MG63 (cell line): ENCODE data around the gene CELF4. TPM values are rescaled to one million over a fixed set of nuclear protein-coding genes. Genes with fewer than 3 reads are reported as not detected.

ENCODE experiments used
- DNase-seq: peaks from one replicate; pipeline ENCODE4 v3.0.0-alpha.2; 2020
- H3K27me3 ChIP-seq: fragments of 250-450 bp; sonication (Bioruptor Pico); 2 replicates; pipeline ENCODE4 v1.5.1; 2020; ENCODE audit warnings: mild to moderate bottlenecking, moderate library complexity
- H3K36me3 ChIP-seq: fragments of 250-450 bp; sonication (Bioruptor Pico); 2 replicates; pipeline ENCODE4 v1.5.1; 2020; ENCODE audit warnings: mild to moderate bottlenecking, moderate library complexity
- H3K4me3 ChIP-seq: fragments of 250-450 bp; sonication (Bioruptor Pico); 2 replicates; pipeline ENCODE4 v1.5.1; 2020; ENCODE audit warnings: mild to moderate bottlenecking, moderate library complexity
- H3K9me3 ChIP-seq: fragments of 250-450 bp; sonication (Bioruptor Pico); 2 replicates; pipeline ENCODE4 v1.5.1; 2020; ENCODE audit warnings: mild to moderate bottlenecking, moderate library complexity
- total RNA-seq: library from RNA; depleted of rRNA; stranded (reverse); fragments of >200 nt; shearing (Covaris generic); gene quantifications from 2 replicates; pipeline ENCODE4 v1.2.3, GENCODE V29; 2014; ENCODE audit warnings: low replicate concordance

CELF4 gene
- total RNA-seq, 1 experiment from 2014 or later: not detected

DNA sequence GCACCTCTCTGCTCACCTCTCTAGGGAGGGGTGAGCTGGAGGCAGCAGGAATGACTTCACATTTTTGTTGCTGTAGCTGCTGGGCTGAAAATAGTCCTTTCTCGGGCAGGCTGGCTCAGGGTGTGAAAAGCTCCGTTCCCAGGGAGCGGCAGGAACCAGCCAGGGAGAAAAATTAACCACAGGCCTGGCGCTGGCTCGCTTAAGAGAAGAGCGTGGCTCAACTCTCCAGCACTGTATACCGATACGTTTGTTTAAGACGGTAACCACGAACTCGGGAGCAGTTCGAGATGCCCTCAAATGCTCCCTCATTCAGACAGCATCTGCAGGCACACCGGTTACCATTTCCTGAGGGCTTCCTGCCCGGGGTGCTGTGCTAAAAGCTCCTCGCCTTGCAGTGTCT, 129.6 kb downstream of the CELF4 start:
- DNase-seq: no peak
- H3K4me3 ChIP-seq: no peak overlapping the region
- no peaks in the 10 kb centered on the region for H3K9me3 ChIP-seq
- no peaks in the 10 kb centered on the region for H3K36me3 ChIP-seq
- no peaks in the 10 kb centered on the region for H3K27me3 ChIP-seq

DNA sequence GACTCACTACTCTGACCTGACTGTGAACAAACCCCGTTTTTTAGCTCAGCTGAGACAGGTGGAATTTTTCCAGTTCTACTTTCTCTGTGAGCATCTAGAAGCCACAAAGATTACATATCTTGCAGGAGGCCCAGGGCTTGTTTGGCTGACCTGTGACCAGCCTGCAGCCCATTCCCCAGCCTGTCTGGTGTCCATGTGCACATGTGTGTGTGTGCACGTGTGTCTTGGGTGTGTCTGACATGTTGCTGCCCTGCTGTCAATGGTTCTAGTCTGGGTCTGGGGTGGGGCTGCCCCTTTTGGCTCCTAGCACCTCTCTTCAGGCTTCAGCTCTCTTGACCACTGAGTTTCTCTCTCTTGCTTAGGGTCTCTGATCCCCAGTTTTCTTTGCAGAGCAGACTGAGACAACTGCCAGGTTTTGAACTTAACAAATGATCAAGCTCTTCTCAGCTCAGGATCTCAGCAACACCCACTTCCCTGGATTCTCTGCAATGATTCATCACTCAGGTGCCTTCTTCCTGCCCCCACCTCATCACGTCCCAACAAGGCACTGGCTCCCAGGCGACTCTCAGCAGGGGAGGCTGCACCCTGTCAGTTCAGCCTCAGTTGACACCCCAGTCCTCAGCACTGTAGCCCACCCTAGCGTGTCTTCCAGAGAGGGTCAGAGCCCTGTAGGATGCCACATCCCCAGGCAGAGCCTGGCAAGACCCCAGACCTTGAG, 130.3 kb downstream of the CELF4 start:
- no peak overlapping the region for H3K4me3 ChIP-seq
- H3K36me3 ChIP-seq: no peaks in the 10 kb centered on the region
- no peak for DNase-seq
- H3K9me3 ChIP-seq: no peaks in the 10 kb centered on the region
- H3K27me3 ChIP-seq: no peaks in the 10 kb centered on the region

DNA sequence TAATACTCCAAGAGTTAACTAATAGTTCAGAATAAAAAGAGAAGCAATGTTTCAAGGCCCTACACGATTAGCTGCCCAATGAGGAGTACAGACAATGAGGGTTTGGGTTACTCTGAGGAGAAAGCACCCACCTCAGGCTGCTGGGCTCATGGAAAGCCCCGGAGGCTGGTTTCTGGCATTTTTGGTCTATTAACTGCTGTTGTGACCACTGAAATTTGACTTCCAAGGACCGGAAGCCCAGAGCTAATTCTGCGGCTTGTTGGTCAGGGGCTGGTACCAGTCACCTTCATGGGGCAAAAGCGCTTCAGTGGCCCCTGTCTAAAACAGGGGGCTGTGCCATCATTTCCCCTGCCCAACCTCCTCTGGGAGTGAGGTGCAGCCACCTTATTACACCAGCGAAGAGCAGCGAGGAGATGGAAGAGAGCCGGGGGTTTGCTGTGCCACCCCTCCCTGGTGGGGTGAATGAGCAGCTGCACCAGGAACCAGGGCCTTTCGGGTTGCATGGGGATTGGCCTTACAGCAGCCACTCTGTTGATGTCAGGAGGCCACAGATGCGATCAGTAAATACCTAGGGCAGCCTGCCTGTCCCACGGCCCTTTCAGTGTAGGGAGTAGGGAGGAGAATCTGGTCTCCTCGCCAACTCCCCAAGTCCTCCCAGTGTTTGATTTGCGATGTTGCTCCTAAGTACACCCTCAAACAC, 131.3 kb downstream of the CELF4 start:
- H3K27me3 ChIP-seq: no peaks in the 10 kb centered on the region

DNA sequence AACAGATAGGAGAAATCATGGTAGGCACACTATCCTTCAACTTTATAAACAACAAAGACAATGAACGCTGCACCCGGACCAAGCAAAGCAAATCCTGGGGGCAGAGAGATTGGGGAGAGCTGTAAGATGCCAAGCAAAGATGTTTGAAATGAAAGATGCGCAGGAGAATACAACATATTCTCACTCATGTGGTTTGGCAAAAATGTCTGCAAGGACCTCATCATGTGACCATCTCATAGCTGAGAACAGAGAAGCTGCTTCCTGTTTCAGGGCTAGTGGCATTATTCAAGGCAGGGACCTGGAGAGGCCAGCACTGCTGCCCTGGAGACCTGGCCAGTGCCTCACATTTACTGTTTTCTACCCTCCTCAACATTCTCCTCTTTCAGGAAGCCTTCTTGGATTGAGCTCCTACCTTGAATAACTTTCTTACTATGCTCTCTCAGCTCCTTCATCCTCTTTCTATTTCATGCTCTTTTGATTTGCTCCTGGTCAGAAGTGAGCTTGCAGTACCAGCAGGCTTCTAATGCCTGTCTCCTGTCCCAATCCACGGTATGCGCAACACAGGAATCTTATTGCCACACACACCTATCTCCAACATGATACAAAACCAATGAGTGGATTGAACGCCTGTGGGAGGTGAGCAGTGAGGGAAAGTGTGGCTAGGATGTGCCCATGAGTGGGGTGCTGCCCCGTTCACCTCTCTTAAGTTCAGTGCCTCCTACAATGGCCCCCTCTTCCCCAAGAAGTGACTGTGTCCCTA, 133.0 kb downstream of the CELF4 start:
- no peak for DNase-seq
- H3K36me3 ChIP-seq: no peaks in the 10 kb centered on the region
- no peaks in the 10 kb centered on the region for H3K9me3 ChIP-seq
- H3K4me3 ChIP-seq: no peak overlapping the region
- H3K27me3 ChIP-seq: no peaks in the 10 kb centered on the region

More for the DNA sequence above, 131.3 kb downstream of the CELF4 start:
- DNase-seq: no peak
- H3K9me3 ChIP-seq: no peaks in the 10 kb centered on the region
- H3K36me3 ChIP-seq: no peaks in the 10 kb centered on the region
- no peak overlapping the region for H3K4me3 ChIP-seq

DNA sequence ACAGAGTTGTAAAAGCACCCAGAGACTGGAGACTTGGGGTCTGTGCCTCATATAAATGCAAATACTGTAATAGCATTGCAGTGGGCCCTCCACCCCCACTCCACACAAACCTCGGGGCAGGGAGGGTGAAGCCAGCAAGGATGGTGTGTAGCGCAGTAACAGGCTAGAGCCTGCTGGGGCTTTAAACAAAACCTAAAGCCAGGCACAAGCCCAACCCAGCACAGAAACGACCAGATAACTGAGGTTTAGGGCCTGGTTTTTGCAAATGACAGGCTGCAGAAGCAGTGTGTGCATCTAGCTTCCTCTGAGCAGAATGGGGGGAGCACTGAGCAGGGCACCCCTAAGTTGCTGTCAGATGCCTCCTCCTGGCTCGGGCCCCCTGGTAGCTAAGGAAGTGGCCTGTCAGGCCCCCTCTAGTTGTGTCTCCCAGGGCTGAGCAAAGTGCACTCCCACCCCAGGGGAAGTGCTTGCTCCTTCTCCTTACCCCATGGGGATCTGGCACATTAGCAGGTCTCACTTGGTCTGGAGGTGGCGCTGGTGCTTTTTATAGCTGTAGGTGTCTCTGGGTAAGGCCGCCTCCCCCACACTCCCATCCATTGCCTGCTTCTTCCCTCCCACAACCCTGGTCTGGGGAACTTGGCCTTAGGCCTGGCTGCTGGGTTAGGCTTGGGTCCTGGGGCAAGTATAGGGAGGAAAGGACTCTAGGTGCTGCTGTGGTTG, 135.1 kb downstream of the CELF4 start:
- Histone ChIP-seq H3K36me3 (no peaks in the 10 kb centered on the region), H3K4me3 (no peak overlapping the region), H3K9me3 (no peaks in the 10 kb centered on the region), H3K27me3 (no peaks in the 10 kb centered on the region)
- no peak for DNase-seq

DNA sequence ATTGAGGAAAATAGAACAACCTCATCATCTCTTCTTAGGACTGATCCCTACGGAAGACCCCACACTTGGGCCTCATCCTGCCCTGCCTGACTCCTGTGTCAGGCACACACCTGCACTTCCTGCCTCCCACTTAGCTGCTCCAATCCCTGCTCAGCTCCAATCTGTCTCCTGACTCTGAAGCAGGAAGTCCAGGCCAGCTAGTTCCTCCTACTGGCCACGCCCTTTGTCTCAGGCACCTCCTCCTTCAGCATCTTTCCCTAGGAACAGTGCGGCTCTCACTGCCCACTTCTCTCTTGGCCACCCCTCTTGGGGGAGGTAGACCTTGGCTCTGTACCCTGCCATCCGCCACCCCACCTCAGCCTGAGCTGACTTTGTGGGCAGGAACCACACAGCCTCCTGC, 135.8 kb downstream of the CELF4 start:
- H3K27me3 ChIP-seq: no peaks in the 10 kb centered on the region
- DNase-seq: no peak
- no peaks in the 10 kb centered on the region for H3K9me3 ChIP-seq
- no peak overlapping the region for H3K4me3 ChIP-seq
- H3K36me3 ChIP-seq: no peaks in the 10 kb centered on the region

DNA sequence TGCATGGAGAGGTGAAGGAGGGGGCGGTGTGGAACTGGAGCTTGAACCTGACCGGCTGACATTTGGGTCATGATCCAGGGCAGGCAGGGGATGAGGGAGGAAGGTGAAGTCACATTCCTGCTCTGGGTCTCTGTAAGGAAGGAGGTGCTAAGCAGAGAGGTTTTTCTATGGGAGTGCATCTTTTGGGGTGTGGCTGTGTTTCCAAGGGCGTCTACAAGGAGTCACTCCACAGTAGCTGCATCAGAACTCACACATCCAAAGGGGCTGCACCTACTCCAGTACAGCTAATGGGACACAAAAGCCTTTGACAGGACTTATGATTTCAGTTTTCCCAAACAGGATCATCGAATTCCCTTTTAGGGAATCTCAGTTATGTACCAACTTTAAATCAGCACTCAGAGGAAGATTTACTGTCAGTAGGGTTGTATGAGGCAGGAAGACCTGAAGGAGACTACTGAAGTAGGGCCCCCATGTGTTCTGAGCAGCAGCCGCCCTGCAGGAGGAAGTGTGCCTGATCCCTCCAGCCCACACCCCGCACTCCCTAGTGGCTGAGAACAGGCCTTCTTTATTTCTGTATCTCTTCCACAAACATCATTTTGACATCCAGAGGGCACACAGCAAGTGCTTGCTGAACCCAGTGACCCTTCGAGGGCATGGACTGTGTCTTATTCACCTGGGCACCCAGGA, 137.2 kb downstream of the CELF4 start:
- Histone ChIP-seq H3K27me3 (no peaks in the 10 kb centered on the region), H3K4me3 (no peak overlapping the region), H3K36me3 (no peaks in the 10 kb centered on the region), H3K9me3 (no peaks in the 10 kb centered on the region)
- no peak for DNase-seq

DNA sequence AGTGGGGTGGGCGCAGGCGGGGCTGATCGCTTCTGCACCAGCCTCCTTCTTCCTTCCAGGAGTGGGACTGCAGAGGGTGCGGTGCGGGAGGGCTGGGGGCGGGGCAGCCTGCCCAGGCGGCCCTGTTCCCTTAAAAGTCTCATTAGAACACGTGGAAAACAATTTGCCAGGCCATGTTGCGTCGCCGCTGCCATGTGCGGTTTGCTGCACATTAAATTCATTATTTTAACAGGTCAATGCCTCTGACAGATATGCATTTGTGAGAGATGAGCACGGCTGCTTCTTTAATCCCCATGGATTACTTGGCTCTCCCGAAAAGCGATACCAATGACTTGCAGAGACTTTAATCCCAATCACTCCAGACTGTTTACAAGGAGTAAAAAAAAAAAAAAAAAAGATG, 139.0 kb downstream of the CELF4 start:
- DNase-seq: no peak

DNA sequence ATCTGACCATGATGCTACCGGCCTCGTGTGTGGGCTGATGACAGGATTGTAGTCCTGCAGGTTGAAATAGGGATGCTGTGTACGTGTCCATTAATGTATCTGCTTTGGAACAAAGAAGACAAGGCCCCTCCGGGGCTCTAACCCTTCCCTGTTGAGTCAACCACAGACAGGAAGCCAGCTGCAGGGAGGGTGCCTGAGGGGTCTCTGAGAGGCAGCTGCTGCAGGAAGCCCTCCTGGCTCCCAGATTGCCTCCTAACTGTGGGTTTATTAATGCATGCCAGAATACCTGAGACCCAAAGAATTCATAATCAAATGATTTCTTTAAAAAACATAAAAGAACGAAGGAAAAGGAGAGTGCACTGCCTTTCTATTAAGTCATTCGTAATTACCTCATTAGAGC, 140.4 kb downstream of the CELF4 start:
- no peaks in the 10 kb centered on the region for H3K9me3 ChIP-seq
- no peak overlapping the region for H3K4me3 ChIP-seq
- H3K27me3 ChIP-seq: no peaks in the 10 kb centered on the region
- H3K36me3 ChIP-seq: no peaks in the 10 kb centered on the region
- no peak for DNase-seq

More for the DNA sequence above, 139.0 kb downstream of the CELF4 start:
- H3K9me3 ChIP-seq: no peaks in the 10 kb centered on the region
- no peak overlapping the region for H3K4me3 ChIP-seq
- no peaks in the 10 kb centered on the region for H3K36me3 ChIP-seq
- no peaks in the 10 kb centered on the region for H3K27me3 ChIP-seq

DNA sequence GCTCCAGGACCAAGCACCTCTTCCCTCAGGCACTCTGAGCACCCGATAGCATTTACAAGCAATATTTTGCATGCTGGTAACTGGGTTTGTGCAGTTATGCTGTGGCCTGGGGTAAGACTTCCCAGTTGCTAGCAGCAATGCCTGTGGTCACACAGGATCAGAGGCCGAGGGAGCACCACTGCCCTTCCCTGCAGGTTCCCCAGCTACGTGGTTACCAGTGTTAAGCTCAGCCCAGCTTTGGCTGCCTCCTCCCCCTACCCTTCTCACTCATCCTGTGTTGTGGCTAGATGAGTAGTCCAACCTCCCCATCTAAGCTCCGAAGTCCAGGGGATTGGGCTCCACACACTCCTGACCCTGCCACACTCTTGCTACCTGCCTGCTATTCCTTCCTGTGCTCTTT, 141.1 kb downstream of the CELF4 start:
- DNase-seq: no peak
- H3K36me3 ChIP-seq: no peaks in the 10 kb centered on the region
- H3K27me3 ChIP-seq: no peaks in the 10 kb centered on the region
- H3K9me3 ChIP-seq: no peaks in the 10 kb centered on the region
- H3K4me3 ChIP-seq: no peak overlapping the region

DNA sequence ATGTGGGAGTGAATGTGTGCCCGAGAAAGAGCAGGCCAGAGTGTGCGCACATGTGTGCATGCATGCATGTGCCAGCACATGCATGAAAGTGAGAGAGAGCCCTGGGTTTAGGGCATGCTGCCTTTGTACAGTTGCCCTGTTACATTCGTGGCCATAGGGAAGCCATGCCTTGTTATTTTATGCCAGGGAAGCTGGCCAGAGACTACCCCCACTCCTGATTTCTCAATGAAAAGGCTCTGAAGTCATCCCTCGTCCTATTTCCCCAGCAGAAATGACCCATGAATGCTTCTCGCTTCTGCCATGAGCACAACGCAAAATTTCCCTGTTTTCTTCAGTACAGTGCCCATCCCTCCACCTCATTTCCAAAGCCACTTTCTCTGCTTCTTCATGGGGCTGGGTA, 143.0 kb downstream of the CELF4 start:
- H3K9me3 ChIP-seq: no peaks in the 10 kb centered on the region
- no peaks in the 10 kb centered on the region for H3K27me3 ChIP-seq
- DNase-seq: no peak
- H3K4me3 ChIP-seq: no peak overlapping the region
- no peaks in the 10 kb centered on the region for H3K36me3 ChIP-seq

DNA sequence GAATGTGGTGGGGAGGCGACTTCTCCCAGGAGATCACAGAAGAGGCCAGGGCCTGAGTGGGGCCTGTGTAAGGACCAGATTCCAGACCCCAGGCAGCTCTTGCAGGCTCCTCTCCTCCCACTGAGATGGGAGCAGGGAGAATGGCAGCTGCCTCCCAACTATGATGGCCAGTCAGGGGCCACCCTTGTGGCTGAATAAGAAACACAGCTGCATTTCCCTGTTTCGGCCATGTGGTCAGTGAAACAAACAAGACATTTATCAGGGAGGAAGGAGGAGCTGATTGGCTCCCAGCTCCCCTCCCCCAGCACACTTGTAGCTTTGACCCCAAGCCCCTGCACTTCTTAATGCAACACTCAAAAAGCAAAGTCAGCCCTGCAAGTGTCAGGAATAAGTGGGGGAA, 143.5 kb downstream of the CELF4 start:
- Histone ChIP-seq H3K27me3 (no peaks in the 10 kb centered on the region), H3K36me3 (no peaks in the 10 kb centered on the region), H3K4me3 (no peak overlapping the region), H3K9me3 (no peaks in the 10 kb centered on the region)
- DNase-seq: no peak

DNA sequence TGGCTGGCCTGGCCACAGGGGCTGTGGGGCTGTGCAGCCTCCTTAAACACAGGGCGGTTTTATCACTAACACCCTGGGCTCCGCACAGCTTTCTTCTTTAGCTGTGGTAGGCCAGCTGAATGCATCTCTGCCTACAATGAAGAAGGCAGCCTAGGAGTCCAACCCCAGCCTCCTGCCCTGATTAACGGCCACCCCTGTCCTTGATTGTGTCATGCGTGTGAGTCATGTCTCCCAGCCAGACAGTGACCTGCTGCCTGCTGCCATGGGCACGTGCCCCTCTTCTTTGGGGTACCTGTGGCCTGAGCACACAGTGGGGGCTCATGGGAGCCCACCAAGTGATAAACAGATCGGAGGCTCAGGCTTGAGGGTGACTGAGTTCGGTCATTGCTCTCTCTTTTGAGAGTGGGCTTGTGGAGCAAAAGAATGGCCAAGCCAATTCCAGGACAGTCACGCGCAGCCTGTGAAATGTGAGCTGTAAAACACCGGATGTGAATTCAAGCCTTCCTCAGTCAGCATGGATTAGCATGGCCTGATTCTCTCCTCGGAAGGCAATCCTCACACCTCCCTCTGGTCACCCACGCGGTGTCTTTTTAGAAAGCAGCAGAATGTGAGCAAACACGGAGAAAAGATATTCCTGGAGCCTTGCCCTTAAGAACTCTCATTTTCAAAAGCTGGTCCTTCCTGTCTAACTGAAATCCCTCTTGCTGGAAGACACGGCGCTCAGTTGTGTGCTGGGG, 144.1 kb downstream of the CELF4 start:
- H3K4me3 ChIP-seq: no peak overlapping the region
- H3K36me3 ChIP-seq: no peaks in the 10 kb centered on the region
- H3K27me3 ChIP-seq: no peaks in the 10 kb centered on the region
- DNase-seq: no peak
- H3K9me3 ChIP-seq: no peaks in the 10 kb centered on the region

DNA sequence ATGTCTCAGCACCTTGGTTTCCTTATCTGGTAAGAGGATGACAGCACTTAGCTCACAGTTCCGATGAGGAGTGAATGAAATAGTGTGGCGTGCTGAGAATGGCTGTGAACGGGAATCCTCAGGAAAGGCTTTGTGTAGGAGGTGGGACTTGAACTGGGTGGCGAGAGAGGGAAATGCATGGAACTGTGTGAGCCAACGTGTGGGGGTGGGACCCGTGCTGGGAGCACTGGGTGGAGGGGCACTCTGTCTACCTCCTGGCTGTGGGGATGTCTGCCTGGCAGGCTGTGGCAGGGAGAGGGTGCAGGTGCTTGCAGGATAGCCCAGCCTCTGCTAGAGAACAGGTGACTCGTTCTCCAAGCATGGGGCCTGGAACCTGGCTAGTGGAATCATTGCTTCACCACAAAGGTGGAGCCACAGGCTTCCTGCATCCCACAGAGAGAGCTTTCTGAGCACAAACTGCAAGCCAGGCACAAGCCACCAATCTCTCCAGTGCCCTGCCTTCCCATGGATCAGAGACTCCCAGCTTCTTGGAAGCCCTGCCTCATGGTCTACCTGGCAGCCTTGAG, 145.2 kb downstream of the CELF4 start:
- Histone ChIP-seq H3K9me3 (no peaks in the 10 kb centered on the region), H3K27me3 (no peaks in the 10 kb centered on the region), H3K36me3 (no peaks in the 10 kb centered on the region), H3K4me3 (no peak overlapping the region)
- no peak for DNase-seq

DNA sequence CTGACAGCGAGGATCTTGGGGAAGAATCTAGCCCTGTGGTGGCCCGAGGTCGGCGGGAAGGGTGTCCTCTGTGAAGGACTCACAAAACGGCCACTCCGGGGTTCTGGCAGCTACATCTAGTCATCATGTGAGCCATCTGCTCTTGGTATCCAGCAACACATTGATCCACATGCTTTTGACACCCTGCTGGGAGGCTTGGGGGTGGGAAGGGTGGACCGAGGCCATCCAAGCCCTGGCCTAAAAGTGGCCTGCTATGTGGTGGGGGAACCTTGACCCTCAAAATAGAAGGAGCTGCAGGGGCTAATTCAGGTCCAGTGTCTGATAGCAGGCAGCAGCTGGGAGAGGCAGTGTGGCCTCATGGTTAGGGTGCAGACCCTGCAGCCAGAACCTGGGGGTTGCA, 145.7 kb downstream of the CELF4 start:
- Histone ChIP-seq H3K9me3 (no peaks in the 10 kb centered on the region), H3K4me3 (no peak overlapping the region), H3K27me3 (no peaks in the 10 kb centered on the region), H3K36me3 (no peaks in the 10 kb centered on the region)
- no peak for DNase-seq

DNA sequence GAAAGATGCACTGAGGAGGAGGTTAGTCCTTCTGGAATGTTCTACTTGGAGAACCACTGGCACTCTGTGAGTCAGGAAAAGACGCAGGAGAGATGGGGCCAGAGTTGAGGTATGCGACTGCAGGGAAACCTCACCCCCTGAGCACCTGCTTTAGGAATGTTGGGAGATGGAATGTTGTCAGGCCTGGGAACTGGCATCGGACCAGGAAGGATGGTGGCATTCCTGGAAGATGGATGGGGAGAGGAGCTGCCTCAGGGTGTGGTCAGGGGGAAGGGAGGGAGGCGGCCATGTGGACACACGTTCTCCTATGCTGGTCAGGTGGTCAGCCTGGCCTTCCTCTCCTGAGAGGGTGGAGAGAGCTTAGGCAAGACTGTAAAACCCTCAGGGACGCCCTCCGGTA, 146.3 kb downstream of the CELF4 start:
- Histone ChIP-seq H3K36me3 (no peaks in the 10 kb centered on the region), H3K27me3 (no peaks in the 10 kb centered on the region), H3K4me3 (no peak overlapping the region), H3K9me3 (no peaks in the 10 kb centered on the region)
- no peak for DNase-seq
